Measurements from ENCODE around the gene UGT1A7.

UGT1A7 gene

GRCh38 chr2:233811087-233811486, 129.4 kb downstream of the UGT1A7 start:
- H3K4me1 Mint-ChIP-seq: no peaks in the 10 kb centered on the region
- H3K4me3 Mint-ChIP-seq: no peak overlapping the region
- no peak for TF ChIP-seq CTCF (IDR thresholded peaks at IDR 0.05; ENCODE audit: unreplicated experiment in 3 of 3)
- no peaks in the 10 kb centered on the region for H3K36me3 Mint-ChIP-seq (ENCODE audit: low read depth)
- no peaks in the 10 kb centered on the region for H3K9me3 Mint-ChIP-seq
- no peak overlapping the region for H3K27ac Mint-ChIP-seq
- peaks cover 21% of the 10 kb centered on the region for H3K27me3 Mint-ChIP-seq (ENCODE audit: low read depth)

GRCh38 chr2:233811732-233812131, 130.0 kb downstream of the UGT1A7 start:
- no peak overlapping the region for H3K4me3 Mint-ChIP-seq
- no peaks in the 10 kb centered on the region for H3K36me3 Mint-ChIP-seq (ENCODE audit: low read depth)
- no peaks in the 10 kb centered on the region for H3K9me3 Mint-ChIP-seq
- peaks cover 25% of the 10 kb centered on the region for H3K27me3 Mint-ChIP-seq (ENCODE audit: low read depth)
- TF ChIP-seq CTCF (IDR thresholded peaks at IDR 0.05; ENCODE audit: unreplicated experiment in 3 of 3): no peak
- H3K4me1 Mint-ChIP-seq: no peaks in the 10 kb centered on the region
- H3K27ac Mint-ChIP-seq: no peak overlapping the region

GRCh38 chr2:233813236-233814055, 131.7 kb downstream of the UGT1A7 start:
- H3K36me3 Mint-ChIP-seq (ENCODE audit: low read depth): no peaks in the 10 kb centered on the region

GRCh38 chr2:233814056-233814835, 132.5 kb downstream of the UGT1A7 start:
- Mint-ChIP-seq H3K9me3 (no peaks in the 10 kb centered on the region), H3K4me3 (no peak overlapping the region), H3K36me3 (ENCODE audit: low read depth) (no peaks in the 10 kb centered on the region), H3K27ac (no peak overlapping the region), H3K27me3 (ENCODE audit: low read depth) (peaks cover 17% of the 10 kb centered on the region), H3K4me1 (no peaks in the 10 kb centered on the region)
- TF ChIP-seq CTCF (IDR thresholded peaks at IDR 0.05; ENCODE audit: unreplicated experiment in 3 of 3): no peak

More at GRCh38 chr2:233813236-233814055, 131.7 kb downstream of the UGT1A7 start:
- no peak overlapping the region for H3K4me3 Mint-ChIP-seq
- H3K27me3 Mint-ChIP-seq (ENCODE audit: low read depth): peaks cover 17% of the 10 kb centered on the region
- no peaks in the 10 kb centered on the region for H3K9me3 Mint-ChIP-seq
- no peak overlapping the region for H3K27ac Mint-ChIP-seq
- no peaks in the 10 kb centered on the region for H3K4me1 Mint-ChIP-seq
- TF ChIP-seq CTCF (IDR thresholded peaks at IDR 0.05; ENCODE audit: unreplicated experiment in 3 of 3): no peak

- H3K4me1 Mint-ChIP-seq: no peaks in the 10 kb centered on the region
- no peaks in the 10 kb centered on the region for H3K9me3 Mint-ChIP-seq
- no peak overlapping the region for H3K27ac Mint-ChIP-seq
- TF ChIP-seq CTCF (IDR thresholded peaks at IDR 0.05; ENCODE audit: unreplicated experiment in 3 of 3): no peak
- H3K27me3 Mint-ChIP-seq (ENCODE audit: low read depth): peaks cover 9% of the 10 kb centered on the region
- no peak overlapping the region for H3K4me3 Mint-ChIP-seq
- no peaks in the 10 kb centered on the region for H3K36me3 Mint-ChIP-seq (ENCODE audit: low read depth)
These were observed 134.2 kb downstream of the UGT1A7 start for GRCh38 chr2:233815861-233816260.
